HG02759 (cell line): ENCODE results near the gene CHRNA4.
"Not testable (repeated sequence)": the region's sequence is repeated elsewhere in the genome, so short reads cannot be mapped to it uniquely, and the experiment has no call there.

Experiments used
- ATAC-seq: cut with Tn5 transposase; IDR thresholded peaks from one replicate; pipeline ENCODE4 v1.9.1; 2021; ENCODE audit warnings: mild to moderate bottlenecking, moderate library complexity; ENCODE audit not compliant: unreplicated experiment

Gene CHRNA4

DNA sequence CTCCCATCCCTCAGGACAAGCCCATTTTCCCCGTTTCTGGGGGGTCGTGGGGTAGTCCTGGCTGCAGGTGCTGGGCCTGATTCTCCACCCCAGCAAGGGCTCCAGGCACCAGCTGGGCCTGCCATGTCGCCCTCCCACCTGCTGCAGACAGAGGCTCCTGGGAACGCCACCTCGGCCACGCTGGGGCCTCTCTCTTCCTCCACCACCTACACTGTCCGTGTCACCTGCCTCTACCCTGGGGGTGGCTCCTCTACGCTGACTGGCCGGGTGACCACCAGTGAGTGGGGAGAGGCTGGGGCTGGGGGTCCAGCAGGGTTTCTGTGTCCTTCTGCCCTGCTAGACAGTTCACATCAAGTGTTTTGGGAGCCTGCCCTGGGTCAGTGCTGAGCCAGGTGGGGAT is 48.9 kb downstream of the CHRNA4 start:
- ATAC-seq, result no peak

DNA sequence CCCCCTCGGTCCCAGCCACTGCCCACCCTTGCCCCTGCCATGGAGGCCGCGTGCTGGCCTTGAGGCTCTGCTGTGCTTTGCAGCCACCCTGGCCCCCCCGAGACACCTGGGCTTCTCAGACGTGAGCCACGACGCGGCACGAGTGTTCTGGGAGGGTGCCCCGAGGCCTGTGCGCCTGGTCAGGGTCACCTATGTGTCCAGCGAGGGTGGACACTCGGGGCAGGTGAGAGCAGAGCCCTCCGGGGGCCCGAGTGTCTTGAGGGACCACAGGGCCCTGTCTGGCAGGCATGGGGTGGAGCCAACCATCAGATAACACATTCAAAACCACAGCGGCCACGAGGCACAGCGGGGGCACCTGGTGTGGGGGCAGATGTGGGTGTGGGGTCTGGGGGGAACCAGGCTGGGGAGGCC is 49.3 kb downstream of the CHRNA4 start:
- ATAC-seq, result no peak

DNA sequence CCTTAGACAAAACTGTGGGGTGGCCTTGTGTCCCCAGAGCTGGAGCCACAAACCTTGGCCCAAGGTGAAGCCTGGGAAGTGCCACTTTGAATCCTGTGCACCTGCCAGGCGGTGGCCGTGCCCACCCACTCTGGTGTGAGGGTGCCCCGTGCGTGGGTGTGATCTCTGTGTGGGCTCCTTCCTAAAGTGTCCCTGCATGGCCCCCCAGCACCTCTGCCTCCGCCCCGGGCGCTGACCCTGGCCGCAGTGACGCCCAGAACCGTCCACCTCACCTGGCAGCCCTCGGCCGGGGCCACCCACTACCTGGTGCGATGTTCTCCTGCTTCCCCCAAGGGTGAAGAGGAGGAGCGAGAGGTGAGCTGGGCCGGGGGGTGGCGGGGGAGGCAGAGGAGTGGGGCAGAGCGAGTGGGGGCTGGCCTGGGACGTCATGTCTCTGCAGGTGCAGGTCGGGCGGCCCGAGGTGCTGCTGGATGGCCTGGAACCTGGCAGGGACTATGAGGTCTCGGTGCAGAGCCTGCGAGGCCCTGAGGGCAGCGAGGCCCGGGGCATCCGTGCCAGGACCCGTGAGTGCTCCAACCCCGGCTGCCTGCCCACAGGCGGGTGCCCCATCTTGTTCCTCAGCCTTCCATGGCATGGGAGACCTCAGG is 49.8 kb downstream of the CHRNA4 start:
- no peak for ATAC-seq

DNA sequence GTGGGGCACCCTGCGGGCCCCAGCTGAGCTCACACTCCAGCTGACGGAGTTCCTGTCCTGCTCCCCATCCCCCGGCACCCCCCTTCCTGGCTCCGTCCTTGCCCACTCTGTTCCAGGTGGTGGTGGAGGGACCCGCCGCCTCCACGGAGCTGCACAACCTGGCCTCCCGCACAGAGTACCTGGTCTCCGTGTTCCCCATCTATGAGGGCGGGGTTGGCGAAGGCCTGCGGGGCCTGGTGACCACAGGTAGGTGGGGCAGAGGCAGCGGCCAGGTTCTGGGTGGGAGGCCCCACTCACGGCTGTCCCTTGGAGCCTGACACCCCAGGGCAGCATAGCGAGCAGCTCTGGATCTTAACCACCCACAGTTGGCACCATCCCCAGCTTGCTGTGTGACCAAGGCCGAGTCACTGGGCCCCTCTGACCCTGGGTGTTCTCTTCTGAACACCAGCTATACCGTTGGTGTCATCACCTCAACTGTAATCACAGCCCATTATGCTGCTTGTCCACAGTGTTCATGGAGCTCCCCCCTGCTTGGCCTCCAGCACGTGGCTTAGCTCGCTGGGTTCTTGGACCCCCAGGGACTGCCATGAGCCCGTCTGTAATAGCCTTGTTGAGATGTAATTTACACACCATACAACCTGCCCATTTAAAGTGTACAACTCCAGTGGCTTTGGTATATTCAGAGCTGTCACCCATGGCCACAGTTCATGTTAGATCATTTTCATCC is 50.7 kb downstream of the CHRNA4 start:
- ATAC-seq, result no peak

DNA sequence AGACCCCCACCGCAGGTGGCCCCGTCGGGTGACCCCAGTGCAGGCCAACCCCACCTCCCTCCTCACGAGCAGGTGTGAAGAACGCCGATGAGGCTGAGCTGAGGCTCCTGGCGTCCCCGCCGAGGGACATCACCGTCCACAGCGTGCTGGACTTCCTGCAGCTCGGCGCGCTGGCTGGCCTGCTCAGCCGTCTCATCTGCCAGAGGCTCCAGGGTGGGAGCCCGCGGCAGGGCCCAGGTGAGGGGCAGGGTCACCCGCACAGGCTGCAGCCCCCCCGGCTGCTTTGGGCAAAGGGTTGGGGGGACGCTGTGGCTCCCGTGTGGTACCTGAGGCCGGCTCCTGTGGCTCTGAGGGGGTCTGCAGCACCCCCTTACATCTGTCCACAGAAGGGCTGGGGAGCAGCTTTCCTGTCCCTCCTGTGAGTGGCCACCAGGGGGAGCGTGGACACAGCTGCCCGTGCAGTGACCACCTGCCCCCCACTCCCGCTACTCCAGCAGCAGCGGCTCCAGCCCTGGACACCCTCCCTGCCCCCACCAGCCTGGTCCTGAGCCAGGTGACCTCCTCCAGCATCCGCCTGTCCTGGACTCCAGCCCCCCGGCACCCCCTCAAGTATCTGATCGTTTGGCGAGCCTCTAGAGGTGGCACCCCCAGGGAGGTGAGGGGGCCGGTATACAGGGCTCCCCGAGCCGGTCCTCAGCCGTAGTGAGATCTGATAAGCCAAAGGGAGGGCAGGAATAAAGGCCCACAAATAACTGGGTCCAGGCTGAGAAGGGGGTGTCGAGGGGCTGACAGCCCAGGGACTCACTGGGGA is 51.7 kb downstream of the CHRNA4 start:
- ATAC-seq, result no peak

DNA sequence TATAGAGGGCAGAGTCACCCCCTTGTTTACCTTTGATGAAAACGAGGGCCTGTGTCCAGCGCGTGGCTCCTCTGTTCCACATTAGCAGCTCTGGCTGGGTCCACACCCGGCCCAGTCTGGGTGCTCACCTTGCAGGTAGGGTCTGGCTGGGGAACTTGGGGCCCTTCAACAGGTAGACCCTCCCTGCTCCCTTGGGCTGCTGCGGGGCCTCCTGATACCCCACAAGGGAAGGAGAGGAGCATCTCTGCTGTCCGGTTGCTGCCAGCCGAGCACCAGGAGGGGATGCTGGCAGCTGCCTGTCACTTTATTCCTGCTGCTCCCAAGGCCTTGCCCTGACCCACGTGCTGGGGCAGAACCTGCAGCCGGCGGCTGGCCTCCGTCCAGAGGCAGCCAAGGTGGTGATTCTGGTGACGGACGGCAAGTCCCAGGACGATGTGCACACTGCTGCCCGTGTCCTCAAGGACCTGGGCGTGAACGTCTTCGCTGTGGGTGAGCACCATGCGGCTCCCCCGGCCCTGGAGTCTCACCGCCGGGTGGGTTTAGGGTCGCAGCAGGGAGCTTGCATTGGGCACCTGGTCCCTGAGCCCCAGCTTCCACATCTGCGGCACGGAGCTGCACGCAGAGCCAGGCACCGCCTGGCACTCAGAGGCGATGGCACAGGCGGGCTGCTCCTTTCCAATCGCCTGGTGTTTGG is 52.8 kb downstream of the CHRNA4 start:
- no peak for ATAC-seq

DNA sequence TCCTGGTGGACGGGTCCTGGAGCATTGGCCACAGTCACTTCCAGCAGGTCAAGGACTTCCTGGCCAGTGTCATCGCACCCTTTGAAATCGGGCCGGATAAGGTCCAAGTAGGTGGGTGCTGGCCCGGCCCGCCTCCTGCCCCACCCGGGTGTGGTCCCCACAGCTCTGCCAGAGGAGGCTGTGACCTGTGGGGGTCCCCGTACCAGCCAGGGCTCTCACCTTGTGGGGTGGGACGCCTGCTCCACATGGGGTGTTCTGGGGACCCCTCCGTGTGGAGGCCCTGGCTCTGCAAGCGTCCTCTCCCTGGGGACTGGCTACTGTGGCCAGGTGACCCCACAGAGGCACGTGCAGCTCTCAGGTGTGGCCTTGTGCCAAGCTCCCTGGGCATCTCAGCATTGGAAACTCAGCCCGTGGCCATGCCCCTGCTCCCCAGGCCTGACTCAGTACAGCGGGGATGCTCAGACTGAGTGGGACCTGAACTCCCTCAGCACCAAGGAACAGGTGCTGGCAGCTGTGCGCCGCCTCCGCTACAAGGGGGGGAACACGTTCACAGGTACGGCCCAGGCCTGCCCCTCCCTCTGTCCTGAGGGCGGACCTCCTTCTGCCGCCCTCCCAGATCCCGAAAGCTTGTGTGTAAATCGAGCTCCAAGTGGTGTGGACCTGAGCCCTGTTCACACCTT is 53.5 kb downstream of the CHRNA4 start:
- ATAC-seq, result no peak

DNA sequence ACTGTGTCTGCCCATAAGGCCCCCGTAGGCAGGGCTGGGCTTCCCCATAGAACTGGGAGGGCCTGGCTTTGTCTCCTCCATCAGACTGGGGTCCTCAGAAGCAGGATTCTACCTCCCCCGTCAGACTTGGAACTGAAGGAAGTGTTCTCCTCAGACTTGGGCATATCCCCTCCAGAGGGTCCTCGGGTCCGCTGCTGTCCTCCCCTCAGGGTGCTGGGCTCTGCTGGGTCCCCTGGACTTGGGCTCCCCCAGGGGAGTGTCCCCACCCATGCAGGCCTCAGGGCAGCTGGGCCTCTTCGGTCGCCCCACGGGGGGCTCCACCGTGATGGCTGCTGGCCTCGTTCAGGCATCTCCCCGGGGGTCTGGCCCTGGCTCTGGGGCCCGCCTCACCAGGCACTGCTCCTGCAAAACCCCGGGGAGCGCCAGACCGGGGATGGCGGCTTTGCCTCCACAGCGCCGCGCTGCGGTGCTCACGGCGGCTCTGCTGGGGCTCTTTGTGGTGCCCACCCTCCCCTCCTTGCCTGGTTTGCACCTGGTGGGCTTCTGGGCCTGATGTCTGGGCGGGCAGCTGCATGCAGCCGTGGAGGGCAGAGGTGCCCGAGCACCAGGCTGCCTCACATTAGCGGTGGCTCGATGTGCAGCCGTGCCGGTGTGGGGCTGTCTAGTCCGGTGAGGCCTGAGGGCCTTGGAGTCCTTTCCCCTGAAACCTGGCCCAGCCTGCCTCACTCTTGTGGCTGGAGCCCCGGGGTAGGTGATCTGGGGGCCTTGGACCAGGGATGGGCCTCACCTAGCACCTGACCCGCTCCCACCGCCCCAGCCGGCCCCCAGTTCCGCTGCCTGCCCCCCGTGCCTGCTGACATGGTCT is 54.2 kb downstream of the CHRNA4 start:
- no peak for ATAC-seq

DNA sequence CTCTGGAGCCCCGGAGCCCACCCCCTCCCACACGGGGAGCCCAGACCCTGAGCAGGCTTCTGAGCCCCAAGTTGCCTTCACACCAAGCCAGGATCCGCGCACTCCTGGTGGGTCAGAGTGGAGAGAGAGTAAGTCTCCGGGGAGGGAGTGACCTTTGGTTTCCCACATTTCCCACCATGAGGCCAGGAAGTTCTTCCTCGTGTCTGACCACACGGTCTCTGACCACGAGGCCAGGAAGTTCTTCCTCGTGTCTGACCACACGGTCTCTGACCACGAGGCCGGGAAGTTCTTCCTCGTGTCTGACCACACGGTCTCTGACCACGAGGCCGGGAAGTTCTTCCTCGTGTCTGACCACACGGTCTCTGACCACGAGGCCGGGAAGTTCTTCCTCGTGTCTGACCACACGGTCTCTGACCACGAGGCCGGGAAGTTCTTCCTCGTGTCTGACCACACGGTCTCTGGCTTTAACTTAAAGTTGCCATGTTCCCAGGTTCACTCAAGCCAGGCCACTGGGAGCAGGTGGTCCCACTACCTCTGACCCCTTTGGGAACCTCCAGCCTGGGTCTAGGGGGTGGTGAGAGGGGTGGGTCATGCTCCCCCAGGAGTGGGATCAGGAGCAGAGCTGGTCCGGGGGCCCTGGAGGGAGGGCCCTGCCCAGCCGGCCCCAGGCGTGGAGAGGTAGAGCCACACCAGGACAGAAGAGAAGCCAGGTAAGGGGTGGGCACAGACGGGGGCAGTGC is 55.0 kb downstream of the CHRNA4 start:
- ATAC-seq, result not testable (repeated sequence)

DNA sequence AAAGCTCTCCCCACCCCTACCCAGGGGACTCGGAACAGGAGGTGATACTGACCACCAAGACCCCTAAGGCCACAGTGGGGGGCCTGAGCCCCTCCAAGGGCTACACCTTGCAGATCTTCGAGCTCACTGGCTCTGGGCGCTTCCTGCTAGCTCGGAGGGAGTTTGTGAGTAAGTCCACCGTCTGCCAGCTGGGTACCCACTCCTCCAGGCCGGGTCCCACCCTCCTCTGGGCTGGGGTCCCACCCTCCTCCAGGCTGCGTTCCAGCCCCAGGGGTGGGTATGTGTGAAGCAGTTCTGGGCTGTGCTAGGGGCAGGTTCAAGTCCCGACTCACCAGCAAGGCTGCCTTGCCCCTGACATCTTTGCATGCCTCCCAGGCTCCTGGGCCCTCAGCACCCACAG is 55.8 kb downstream of the CHRNA4 start:
- ATAC-seq, result no peak

DNA sequence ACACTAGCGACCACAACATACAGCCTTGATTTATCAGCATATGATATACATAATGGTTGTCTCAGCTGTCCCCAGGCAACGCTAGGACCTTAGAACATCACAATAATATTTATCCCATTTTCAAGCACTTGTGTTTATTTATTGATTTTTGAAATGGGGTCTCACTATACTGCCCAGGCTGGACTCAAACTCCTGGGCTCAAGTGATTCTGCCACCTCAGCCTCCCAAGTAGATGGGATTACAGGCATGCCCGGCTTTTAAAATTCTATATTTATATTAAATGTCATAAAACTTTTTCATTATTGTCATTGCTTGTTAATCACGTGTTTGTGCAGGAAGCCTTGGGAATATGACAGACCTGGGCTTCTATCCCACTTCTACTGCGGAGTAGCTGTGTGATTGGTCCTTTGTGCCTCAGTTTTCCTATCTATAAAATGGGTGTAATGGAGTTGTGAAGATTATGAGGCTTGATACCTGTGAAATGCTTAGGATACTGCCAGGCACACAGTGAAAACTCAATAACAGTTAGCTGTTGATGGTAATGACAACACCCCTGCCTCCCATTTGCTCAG is 58.0 kb downstream of the CHRNA4 start:
- no peak for ATAC-seq

DNA sequence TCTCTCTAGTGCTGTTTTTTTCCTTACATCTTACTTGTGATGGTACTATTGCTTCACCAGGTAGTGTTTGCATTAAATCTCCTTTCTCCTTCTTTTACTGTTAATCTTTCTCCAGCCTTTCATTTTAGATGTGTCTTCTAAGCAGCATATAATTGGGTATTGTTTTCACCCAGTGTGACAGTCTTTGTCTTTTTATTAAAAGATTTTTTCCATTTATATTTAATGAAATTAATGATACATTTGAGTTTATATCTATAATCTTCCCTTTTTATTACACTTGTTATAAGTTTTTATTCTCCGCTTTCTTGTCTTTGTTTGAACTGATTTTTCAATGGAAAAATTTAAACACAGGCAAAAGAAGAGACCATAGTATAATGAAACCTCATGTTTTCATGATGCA is 59.5 kb downstream of the CHRNA4 start:
- ATAC-seq, result no peak

DNA sequence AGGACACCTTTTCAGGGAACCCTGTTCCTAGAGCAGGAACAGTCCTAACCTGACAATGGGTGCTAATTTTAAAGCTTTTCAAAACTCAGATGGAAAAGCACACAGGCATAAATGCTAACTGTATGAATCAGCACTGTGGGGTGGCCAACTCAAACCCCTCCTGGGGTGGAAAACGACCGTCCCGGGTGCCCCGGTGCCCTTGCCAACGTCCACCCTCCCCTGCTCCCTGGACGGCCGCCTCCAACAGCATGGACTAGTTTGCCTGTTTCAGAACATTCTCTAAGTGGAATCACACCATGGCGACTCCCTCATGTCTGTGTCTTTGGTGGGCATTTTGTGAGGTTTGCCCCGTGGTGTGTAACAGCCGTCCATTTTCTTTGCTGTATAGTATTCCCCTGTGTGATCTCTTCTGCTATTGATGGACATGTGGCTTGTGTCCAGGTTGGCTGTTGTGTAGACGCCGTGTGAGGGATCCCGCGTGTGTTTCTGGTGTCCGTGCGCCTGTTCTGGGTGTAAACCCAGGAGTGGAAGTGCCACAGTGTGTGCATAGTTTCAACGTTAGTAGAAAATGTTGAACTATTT is 62.3 kb downstream of the CHRNA4 start:
- no peak for ATAC-seq

DNA sequence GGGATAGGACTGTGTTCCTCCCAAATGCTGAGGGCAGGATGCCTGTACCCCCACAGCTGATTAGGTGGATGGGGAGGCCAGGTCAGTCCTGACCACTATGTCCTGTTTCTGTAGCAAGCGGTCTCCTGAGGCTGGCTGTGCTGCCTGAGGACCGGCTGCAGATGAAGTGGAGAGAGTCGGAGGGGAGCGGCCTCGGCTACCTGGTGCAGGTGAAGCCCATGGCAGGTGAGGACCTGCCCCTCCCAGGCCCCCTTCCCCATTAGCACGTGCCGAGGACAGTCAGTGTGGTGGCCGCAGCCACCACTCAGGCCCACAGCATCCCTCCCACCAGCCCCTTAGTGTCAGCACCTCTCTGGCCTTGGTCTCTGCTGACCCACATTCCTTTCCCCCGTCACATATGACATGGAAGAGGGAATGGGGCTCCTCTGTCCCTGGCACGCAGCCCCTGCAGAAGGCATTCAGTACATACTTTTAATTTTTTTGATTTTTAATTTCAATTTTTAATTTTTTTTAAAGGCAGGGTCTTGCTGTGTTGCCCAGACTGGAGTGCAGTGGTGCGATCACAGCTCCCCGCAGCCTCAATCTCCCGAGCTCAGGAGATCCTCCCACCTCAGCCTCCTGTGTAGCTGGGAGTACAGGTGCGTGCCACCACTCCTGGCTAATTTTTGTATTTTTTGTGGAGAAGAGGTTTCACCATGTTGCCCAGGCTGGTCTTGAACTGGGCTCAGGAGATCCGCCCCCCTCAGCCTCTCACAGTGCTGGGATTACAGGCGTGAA is 63.2 kb downstream of the CHRNA4 start:
- no peak for ATAC-seq

DNA sequence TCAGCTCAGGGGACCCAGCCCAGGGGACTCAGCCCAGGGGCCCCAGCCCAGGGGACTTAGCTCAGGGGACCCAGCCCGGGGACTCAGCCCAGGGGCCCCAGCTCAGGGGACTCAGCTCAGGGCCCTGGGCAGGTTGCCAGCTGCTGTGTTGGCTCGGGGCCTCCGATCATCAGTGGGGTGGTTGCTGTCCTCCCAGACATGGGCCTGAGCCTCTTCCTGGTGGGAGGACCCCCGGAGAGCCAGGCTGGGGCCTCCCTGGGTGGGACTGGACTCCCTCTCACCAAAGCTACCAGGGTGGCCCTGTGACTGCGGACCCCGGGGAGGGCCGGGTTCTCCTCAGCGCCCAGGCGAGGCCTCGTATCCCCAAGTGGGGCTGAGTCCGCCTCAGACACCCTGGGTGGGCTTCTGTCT is 63.8 kb downstream of the CHRNA4 start:
- no peak for ATAC-seq

DNA sequence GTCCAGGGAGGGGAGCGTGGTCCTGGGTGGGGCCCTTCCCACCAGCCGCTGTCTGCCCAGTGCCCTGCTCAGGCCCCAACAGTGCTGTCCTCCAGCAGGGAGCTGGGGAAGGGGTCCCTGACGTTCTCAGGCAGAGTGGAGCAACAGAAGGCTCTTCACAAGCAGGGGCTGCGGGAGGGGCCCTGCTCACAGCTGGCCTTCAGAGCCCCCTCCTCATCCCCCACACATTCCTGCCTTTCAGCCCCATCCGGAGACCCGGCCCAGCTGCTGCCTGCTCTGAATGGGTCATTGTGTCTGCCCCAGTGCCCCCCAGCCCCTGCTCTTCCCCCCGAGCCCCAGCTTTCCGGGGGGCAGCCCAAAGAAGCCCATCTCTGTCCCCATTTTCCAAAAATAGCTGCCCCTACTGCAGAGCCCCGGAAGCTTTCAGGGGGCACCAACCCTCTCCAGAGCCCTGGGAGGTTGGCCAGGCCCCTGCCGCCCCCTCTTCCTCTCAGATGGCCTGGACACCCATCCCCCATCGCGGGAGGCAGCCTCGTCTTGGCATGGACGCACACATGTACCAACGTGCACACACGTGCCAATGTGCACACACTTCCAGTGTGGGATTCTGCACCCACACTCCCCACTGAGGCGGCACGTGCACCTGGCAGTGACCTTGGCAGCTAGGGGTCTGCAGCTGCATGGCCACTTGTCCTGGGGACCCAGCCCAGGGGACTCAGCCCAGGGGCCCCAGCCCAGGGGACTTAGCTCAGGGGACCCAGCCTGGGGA is 64.4 kb downstream of the CHRNA4 start:
- ATAC-seq, result no peak

DNA sequence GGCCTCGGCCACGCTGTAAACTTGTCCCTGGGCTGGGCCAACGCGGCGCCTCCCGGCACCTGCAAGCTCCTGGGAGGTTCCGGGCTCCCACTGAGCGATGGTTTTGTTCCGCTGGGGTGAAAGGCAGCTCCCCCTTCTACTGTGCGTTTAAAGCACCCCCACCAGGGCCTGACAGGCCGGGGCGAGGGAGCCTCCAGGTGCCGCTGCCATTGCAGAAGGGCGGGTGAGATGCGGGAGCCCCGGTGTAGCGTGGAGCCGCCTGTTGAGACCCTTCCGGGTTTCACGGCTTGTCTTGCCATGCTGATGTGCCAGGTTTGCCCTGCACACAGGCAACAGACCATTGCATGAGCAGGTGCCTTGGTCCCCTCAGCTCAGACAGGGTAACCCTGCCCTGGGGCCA is 65.3 kb downstream of the CHRNA4 start:
- no peak for ATAC-seq
